Measurements from ENCODE around the gene CSTPP1.

CSTPP1 gene

DNA sequence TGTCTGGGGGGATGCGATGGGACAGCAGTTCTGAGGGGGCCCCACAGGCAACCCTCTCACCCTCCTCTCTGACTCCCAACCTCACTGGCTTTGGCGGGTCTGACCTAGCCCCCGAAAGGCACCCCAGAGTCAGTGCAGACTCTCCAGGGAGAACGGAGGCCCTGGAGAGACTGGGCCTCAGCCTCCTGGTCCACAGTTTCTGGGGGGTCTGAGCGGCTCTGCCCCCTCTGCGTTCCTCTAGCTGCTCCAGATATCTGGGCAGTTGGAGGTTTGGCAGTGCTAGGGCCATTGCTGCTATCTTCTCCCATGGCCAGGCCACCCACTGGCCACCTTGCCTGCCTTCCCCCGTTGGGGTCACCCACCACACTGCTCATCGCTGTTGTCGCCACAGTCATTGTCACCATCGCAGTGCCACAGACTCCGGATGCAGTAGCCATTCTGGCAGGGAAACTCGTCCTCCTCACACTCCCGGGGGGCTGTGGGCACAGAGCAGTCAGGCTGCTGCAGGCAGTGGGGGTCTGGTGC, 37.0 kb upstream of the CSTPP1 start:
- H3K79me2 ChIP-seq (ENCODE audit: insufficient read depth, low read length): no peaks in the 10 kb centered on the region
- H2AFZ ChIP-seq (ENCODE audit: low read length): no peak overlapping the region
- H3K4me1 ChIP-seq (ENCODE audit: insufficient read depth, low read length, severe bottlenecking): peaks cover 7% of the 10 kb centered on the region
- H3K36me3 ChIP-seq (ENCODE audit: insufficient read depth, low read length): peaks cover 23% of the 10 kb centered on the region
- H3K27ac ChIP-seq (ENCODE audit: low read depth, low read length, poor library complexity, severe bottlenecking): no peak overlapping the region
- H3F3A ChIP-seq (ENCODE audit: insufficient read depth, low read length): no peaks in the 10 kb centered on the region
- no peaks in the 10 kb centered on the region for H3K27me3 ChIP-seq (ENCODE audit: insufficient read depth, low read length)
- no peaks in the 10 kb centered on the region for H4K20me1 ChIP-seq (ENCODE audit: insufficient read depth, low read length)
- H3K9me3 ChIP-seq (ENCODE audit: low read length): no peaks in the 10 kb centered on the region
- TF ChIP-seq EZH2 (IDR thresholded peaks at IDR 0.05; ENCODE audit: borderline replicate concordance, low read length): no peak
- TF ChIP-seq, protein P1, sequence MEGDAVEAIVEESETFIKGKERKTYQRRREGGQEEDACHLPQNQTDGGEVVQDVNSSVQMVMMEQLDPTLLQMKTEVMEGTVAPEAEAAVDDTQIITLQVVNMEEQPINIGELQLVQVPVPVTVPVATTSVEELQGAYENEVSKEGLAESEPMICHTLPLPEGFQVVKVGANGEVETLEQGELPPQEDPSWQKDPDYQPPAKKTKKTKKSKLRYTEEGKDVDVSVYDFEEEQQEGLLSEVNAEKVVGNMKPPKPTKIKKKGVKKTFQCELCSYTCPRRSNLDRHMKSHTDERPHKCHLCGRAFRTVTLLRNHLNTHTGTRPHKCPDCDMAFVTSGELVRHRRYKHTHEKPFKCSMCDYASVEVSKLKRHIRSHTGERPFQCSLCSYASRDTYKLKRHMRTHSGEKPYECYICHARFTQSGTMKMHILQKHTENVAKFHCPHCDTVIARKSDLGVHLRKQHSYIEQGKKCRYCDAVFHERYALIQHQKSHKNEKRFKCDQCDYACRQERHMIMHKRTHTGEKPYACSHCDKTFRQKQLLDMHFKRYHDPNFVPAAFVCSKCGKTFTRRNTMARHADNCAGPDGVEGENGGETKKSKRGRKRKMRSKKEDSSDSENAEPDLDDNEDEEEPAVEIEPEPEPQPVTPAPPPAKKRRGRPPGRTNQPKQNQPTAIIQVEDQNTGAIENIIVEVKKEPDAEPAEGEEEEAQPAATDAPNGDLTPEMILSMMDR (IDR thresholded peaks at IDR 0.05; ENCODE audit: low read length): no peak
- H3K9ac ChIP-seq (ENCODE audit: low read length): no peak overlapping the region
- no peak overlapping the region for H3K4me3 ChIP-seq (ENCODE audit: low read depth, low read length, poor library complexity, severe bottlenecking)
- H3K4me2 ChIP-seq (ENCODE audit: low read length): no peak overlapping the region
- H3K9me2 ChIP-seq (ENCODE audit: low read depth, low read length): no peaks in the 10 kb centered on the region

DNA sequence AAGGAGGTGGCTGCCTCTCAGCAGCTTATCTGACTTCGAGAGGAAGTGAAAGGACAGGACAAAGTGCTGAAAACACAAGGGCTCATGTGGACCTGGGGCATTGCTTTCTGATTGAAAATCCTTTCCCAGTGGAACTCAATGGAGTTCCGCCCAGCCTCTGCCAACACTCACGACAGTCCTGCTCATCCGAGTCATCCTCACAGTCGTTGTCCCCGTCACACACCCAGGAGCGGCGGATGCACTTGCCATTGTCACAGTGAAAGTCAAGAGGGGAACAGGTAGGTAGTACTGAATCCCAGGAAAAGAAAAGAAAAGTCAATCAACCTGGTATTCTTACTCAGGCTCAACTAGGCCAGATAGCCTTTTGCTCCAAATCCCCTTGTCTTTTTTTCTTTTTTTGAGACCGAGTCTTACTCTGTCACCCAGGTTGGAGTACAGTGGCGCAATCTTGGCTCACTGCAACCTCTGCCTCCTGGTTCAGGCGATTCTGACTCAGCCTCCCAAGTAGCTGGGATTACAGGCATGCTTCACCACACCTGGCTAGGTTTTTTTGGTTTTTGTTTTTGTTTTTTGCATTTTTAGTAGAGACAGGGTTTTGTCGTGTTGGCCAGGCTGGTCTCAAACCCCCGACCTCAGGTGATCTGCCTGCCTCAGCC, 36.3 kb upstream of the CSTPP1 start:
- no peaks in the 10 kb centered on the region for H3F3A ChIP-seq (ENCODE audit: insufficient read depth, low read length)
- peaks cover 21% of the 10 kb centered on the region for H3K36me3 ChIP-seq (ENCODE audit: insufficient read depth, low read length)
- no peak overlapping the region for H2AFZ ChIP-seq (ENCODE audit: low read length)
- no peak overlapping the region for H3K9ac ChIP-seq (ENCODE audit: low read length)
- no peak overlapping the region for H3K4me2 ChIP-seq (ENCODE audit: low read length)
- H3K79me2 ChIP-seq (ENCODE audit: insufficient read depth, low read length): no peaks in the 10 kb centered on the region
- H4K20me1 ChIP-seq (ENCODE audit: insufficient read depth, low read length): no peaks in the 10 kb centered on the region
- no peak for TF ChIP-seq EZH2 (IDR thresholded peaks at IDR 0.05; ENCODE audit: borderline replicate concordance, low read length)
- TF ChIP-seq, protein P1 (IDR thresholded peaks at IDR 0.05; ENCODE audit: low read length): no peak
- H3K9me2 ChIP-seq (ENCODE audit: low read depth, low read length): no peaks in the 10 kb centered on the region
- peaks cover 7% of the 10 kb centered on the region for H3K4me1 ChIP-seq (ENCODE audit: insufficient read depth, low read length, severe bottlenecking)
- no peak overlapping the region for H3K27ac ChIP-seq (ENCODE audit: low read depth, low read length, poor library complexity, severe bottlenecking)
- no peaks in the 10 kb centered on the region for H3K9me3 ChIP-seq (ENCODE audit: low read length)
- H3K4me3 ChIP-seq (ENCODE audit: low read depth, low read length, poor library complexity, severe bottlenecking): no peak overlapping the region
- H3K27me3 ChIP-seq (ENCODE audit: insufficient read depth, low read length): no peaks in the 10 kb centered on the region

DNA sequence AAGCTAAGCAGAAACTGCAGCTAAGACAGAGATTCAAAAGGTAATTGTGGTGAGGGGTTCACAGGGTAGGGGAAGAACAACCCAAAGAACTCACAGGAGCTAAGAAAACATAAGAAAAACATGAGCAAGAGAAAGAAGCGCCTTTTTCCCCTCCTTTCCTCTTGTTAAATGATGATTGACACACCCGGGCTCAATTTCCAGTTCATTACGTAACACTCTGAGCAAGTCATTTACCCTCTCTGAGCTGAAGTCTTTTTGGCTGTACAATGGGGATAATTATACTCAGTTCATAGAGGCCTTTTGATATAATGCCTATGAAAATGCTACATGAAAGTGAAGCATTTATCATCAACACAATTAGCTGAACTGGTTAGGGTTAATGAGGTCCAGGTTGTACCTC, 35.4 kb upstream of the CSTPP1 start:
- H3K4me1 ChIP-seq (ENCODE audit: insufficient read depth, low read length, severe bottlenecking): peaks cover 7% of the 10 kb centered on the region
- H3K9me3 ChIP-seq (ENCODE audit: low read length): no peaks in the 10 kb centered on the region
- TF ChIP-seq, protein P1 (IDR thresholded peaks at IDR 0.05; ENCODE audit: low read length): no peak
- TF ChIP-seq EZH2 (IDR thresholded peaks at IDR 0.05; ENCODE audit: borderline replicate concordance, low read length): no peak
- H3K9me2 ChIP-seq (ENCODE audit: low read depth, low read length): no peaks in the 10 kb centered on the region
- no peaks in the 10 kb centered on the region for H3F3A ChIP-seq (ENCODE audit: insufficient read depth, low read length)
- no peak overlapping the region for H3K27ac ChIP-seq (ENCODE audit: low read depth, low read length, poor library complexity, severe bottlenecking)
- no peak overlapping the region for H3K9ac ChIP-seq (ENCODE audit: low read length)
- no peaks in the 10 kb centered on the region for H3K27me3 ChIP-seq (ENCODE audit: insufficient read depth, low read length)
- H4K20me1 ChIP-seq (ENCODE audit: insufficient read depth, low read length): no peaks in the 10 kb centered on the region
- no peak overlapping the region for H3K4me2 ChIP-seq (ENCODE audit: low read length)
- no peaks in the 10 kb centered on the region for H3K79me2 ChIP-seq (ENCODE audit: insufficient read depth, low read length)
- H2AFZ ChIP-seq (ENCODE audit: low read length): no peak overlapping the region
- no peak overlapping the region for H3K4me3 ChIP-seq (ENCODE audit: low read depth, low read length, poor library complexity, severe bottlenecking)
- H3K36me3 ChIP-seq (ENCODE audit: insufficient read depth, low read length): peaks cover 14% of the 10 kb centered on the region

All from OCI-LY1 (cell line).